Measurements from ENCODE around the gene MINDY2.
"Not testable (repeated sequence)": the region's sequence is repeated elsewhere in the genome, so short reads cannot be mapped to it uniquely, and the experiment has no call there.

Gene MINDY2

GRCh38 chr15:58779554-58779953 is 8.5 kb downstream of the MINDY2 start:
- DNase-seq (ENCODE audit: low spot score), result no peak
- no peak for TF ChIP-seq CTCF (IDR thresholded peaks at IDR 0.05)
- no peak overlapping the region for H3K4me3 ChIP-seq
- H3K27ac ChIP-seq, result no peak overlapping the region

GRCh38 chr15:58785355-58785754 is 14.3 kb downstream of the MINDY2 start:
- TF ChIP-seq CTCF (IDR thresholded peaks at IDR 0.05), result no peak
- Histone ChIP-seq H3K4me3 (no peak overlapping the region), H3K27ac (no peak overlapping the region)
- DNase-seq (ENCODE audit: low spot score), result no peak

GRCh38 chr15:58788056-58788710 is 17.1 kb downstream of the MINDY2 start:
- Histone ChIP-seq H3K27ac (no peak overlapping the region), H3K4me3 (no peak overlapping the region)
- no peak for TF ChIP-seq CTCF (IDR thresholded peaks at IDR 0.05)
- DNase-seq (ENCODE audit: low spot score), result no peak

GRCh38 chr15:58793862-58794261 is 22.8 kb downstream of the MINDY2 start:
- no peak for TF ChIP-seq CTCF (IDR thresholded peaks at IDR 0.05)
- Histone ChIP-seq H3K4me3 (no peak overlapping the region), H3K27ac (no peak overlapping the region)
- DNase-seq (ENCODE audit: low spot score), result no peak

GRCh38 chr15:58795825-58796224 is 24.7 kb downstream of the MINDY2 start:
- Histone ChIP-seq H3K27ac (no peak overlapping the region), H3K4me3 (no peak overlapping the region)
- no peak for TF ChIP-seq CTCF (IDR thresholded peaks at IDR 0.05)
- DNase-seq (ENCODE audit: low spot score), result no peak

- TF ChIP-seq CTCF (IDR thresholded peaks at IDR 0.05), result no peak
- Histone ChIP-seq H3K27ac (no peak overlapping the region), H3K4me3 (no peak overlapping the region)
- no peak for DNase-seq (ENCODE audit: low spot score)
Observed at GRCh38 chr15:58797505-58797904, 26.4 kb downstream of the MINDY2 start.

GRCh38 chr15:58805095-58805494 is 34.0 kb downstream of the MINDY2 start:
- no peak for TF ChIP-seq CTCF (IDR thresholded peaks at IDR 0.05)
- DNase-seq (ENCODE audit: low spot score), result no peak
- H3K27ac ChIP-seq, result no peak overlapping the region
- H3K4me3 ChIP-seq, result no peak overlapping the region

GRCh38 chr15:58823267-58823666 is 52.2 kb downstream of the MINDY2 start:
- H3K4me3 ChIP-seq; DNase-seq (ENCODE audit: low spot score); H3K27ac ChIP-seq: not testable (repeated sequence)
